GM12874 (cell line): ENCODE data around the gene UTP18.

Experiments
- TF ChIP-seq, protein P1 (sequence below): IDR thresholded peaks from 2 replicates; pipeline ENCODE4 v1.5.1; 2011; ENCODE audit warnings: low read depth, mild to moderate bottlenecking, control low read depth, low read length, moderate library complexity; ENCODE audit not compliant: insufficient read depth

The UTP18 gene

DNA sequence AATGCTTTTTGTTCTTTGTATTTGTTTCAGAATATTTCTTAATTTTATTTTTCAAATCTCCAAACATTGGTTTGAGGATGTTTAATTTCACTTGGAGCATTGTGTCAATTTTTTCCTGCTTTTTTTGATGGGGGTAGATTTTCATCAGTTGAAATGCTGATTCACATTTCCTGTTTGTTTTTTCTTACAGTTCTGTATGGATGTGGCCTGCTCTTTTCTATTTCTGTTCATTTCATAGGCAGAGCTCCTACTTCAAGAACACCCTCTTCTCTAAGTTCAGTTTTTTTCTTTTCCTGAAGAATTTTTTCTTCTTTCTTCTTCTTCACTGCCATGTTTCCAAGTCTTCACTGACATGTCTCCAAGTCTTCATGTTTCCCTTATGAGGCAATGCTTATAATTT lies 9.3 kb upstream of the UTP18 start:
- TF ChIP-seq, protein P1, sequence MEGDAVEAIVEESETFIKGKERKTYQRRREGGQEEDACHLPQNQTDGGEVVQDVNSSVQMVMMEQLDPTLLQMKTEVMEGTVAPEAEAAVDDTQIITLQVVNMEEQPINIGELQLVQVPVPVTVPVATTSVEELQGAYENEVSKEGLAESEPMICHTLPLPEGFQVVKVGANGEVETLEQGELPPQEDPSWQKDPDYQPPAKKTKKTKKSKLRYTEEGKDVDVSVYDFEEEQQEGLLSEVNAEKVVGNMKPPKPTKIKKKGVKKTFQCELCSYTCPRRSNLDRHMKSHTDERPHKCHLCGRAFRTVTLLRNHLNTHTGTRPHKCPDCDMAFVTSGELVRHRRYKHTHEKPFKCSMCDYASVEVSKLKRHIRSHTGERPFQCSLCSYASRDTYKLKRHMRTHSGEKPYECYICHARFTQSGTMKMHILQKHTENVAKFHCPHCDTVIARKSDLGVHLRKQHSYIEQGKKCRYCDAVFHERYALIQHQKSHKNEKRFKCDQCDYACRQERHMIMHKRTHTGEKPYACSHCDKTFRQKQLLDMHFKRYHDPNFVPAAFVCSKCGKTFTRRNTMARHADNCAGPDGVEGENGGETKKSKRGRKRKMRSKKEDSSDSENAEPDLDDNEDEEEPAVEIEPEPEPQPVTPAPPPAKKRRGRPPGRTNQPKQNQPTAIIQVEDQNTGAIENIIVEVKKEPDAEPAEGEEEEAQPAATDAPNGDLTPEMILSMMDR: no peak

DNA sequence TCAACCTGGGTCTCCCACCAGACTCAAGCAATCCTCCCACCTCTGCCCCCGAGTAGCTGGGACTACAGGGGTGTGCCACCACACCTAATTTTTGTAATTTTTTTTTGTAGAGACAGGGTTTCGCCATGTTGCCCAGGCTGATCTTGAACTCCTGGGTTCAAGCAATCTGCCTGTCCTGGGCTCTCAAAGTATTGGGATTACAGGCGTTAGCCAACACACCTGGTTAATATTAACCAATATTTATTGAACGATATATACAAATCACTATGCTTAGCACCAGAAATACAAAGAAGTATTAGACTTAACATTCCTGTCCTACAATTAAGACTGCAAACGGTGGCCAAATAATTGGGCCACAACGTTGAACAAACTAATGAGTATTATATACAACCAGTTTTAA lies 4.7 kb upstream of the UTP18 start:
- TF ChIP-seq, protein P1: no peak

DNA sequence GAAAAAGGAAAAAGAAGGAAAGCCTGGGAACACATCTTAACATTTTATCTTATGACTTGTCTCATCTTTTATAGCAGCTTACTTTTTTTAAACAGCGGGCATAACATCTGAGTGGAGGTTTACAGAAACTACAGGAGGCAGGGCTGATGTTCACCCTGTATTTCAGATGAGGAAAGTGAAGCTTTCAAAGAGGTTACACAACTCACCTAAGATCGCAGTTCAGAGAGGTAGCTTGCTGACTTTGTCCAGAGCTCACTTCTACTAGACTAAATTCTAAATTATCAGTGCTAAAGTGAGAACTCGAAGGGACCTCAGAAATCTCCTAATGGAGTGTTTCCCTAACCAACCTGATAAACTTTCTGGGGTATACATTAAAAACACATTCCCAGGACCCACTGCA lies 4.2 kb upstream of the UTP18 start:
- TF ChIP-seq, protein P1: no peak

DNA sequence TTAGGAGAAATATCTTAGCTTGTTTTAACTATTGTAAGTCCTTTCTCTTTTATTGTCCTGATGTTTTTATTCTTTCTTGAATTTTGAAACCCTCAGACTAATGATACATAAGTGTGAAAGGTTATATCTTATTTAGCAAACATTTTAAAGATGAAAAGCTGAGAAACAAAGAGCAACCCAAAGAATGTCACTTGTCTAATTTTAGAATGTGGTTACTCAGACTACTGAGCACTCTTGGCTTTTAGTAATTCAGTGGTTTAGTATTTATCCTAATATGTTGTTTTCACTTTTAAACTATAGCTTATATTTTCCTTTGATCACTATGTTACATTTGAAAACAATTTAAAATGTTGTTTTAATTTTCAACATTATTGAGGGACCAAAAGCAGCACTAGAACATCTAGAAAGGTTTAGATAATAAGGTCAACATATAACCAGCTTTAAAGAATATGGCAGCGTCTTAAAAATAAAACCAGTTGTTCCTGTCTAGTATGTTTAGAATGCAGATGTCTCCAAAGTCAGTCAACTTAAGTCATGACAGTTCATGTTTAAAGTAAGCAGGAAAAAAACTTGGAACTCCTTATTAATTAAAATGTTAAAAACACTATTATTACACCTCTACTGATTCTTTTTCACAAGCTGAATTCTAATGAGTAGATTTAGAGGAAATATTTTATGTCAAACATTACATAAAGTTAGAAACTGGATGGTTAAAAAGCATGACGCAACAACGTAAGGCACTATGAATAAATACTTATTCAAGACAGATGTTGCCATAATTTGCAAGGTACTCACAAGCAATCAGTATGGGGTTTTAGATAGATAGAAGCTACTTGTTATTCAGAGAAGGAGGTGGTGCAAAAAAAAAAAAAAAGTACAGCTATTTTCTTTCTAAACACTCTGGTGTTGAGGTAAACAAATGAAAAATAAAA lies 2.9 kb upstream of the UTP18 start:
- TF ChIP-seq, protein P1: no peak

DNA sequence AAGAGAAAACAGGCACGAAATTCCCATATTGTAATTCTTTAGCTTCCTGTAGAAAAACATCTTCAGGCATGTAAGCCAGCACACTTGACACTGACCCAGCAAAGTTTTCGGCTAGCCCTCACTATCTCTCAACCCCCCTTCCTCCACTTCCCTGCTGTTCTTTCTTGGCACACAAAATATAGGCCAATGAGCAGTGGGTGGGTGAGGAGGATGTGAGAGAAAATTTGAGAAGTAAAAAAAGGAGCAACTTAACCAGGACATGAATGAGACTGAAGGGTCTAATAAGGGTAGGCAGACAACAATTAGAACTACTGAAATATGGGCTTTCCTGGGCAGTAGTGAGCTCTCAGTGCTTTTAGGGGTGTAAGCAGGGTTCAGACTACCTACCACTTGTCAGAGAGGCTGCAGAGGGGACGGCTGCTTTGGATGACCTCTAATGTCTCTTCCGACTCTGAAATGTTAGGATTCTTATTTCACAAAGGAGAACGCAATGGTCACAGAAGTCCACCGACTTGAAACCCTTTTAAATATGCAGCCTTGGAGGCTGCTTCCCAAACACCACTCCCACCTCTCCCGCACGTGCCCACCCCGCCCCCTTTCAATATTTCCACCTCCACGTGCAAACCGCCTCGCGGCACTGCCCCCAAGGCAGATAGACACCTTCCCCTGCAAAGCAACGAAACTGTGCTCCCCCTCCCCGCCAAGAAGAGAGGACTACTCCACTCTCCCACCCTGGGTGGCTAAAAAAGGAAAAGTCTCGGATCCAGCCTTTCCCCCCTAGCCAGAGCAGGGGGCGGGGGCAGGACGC lies 1.4 kb upstream of the UTP18 start:
- TF ChIP-seq, protein P1: no peak

DNA sequence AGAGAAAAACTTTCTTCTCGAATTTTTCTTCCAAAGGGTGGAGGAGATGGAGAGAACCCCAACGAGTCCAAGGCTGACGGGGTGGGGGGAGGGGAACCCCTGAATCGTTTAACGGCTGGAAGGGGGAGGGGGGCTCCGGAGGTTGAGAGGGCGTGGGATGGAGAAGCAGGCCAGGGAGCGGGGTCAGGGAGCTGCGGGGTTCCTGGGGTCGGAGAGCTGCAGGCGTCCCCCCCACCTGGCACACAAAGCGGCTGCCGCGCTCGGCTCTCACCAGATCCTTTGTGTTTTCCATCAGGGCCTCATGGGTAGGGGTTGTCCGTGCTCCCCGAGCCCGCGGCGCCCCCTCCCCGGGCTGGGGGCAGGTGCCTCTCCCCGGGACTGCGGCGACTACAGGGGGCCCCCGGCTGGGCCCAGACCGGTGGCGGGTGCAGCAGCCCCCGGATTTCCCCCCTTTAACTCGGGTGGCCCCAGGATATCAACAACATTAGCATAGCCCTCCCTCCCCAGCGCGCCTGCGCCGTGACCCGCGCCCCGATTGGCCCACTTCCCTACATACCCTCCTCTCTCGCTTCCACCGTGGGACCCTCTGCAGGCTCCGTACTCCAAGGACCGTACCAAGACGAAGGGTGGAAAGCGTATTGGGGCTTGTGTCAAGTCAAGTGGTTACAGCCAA lies 646 bp upstream of the UTP18 start, which contains the start of gene MBTD1:
TSS of gene MBTD1 (minus strand) at position 486 of the 673 bp plus-strand sequence. CDS start 34,888 bp downstream, outside the sequence.
- TF ChIP-seq, protein P1: no peak
